Activated naive CD4-positive, alpha-beta T cell treated with anti-CD3 and anti-CD28 coated beads, Interleukin-2, amount 10 ng/mL, durations not matched to agents 7 days and 5 days (primary cell): Measurements from ENCODE around the gene ERRFI1.
A peak's percentile ranks its signal among the peaks of the same experiment; 100 is the strongest.
"Not testable (repeated sequence)": the region's sequence is repeated elsewhere in the genome, so short reads cannot be mapped to it uniquely, and the experiment has no call there.

Source experiments
- CTCF ChIA-PET: fragments of 350-600 bp; sonication (Branson Sonifier 250); formaldehyde crosslinking; loops from one replicate; lab custom pipeline; 2021; ENCODE audit warnings: antibody characterized with exemption; lab: Charles Lee
- DNase-seq: peaks from one replicate; pipeline ENCODE4 v3.0.0-alpha.2; 2020
- H3K27ac Mint-ChIP-seq: one replicate; pipeline ENCODE4 v1.8.0; 2021; ENCODE audit warnings: mild to moderate bottlenecking, moderate library complexity, mixed read lengths
- H3K27me3 Mint-ChIP-seq: one replicate; pipeline ENCODE4 v1.8.0; 2021; ENCODE audit warnings: mild to moderate bottlenecking, mixed read lengths
- H3K36me3 Mint-ChIP-seq: one replicate; pipeline ENCODE4 v1.8.0; 2021; ENCODE audit warnings: mixed read lengths
- H3K4me1 Mint-ChIP-seq: one replicate; pipeline ENCODE4 v1.8.0; 2021; ENCODE audit warnings: mixed read lengths
- H3K4me3 Mint-ChIP-seq: one replicate; pipeline ENCODE4 v1.8.0; 2021; ENCODE audit warnings: mild to moderate bottlenecking, moderate library complexity, mixed read lengths
- H3K9me3 Mint-ChIP-seq: one replicate; pipeline ENCODE4 v1.8.0; 2021; ENCODE audit warnings: mixed read lengths

Gene ERRFI1

DNA sequence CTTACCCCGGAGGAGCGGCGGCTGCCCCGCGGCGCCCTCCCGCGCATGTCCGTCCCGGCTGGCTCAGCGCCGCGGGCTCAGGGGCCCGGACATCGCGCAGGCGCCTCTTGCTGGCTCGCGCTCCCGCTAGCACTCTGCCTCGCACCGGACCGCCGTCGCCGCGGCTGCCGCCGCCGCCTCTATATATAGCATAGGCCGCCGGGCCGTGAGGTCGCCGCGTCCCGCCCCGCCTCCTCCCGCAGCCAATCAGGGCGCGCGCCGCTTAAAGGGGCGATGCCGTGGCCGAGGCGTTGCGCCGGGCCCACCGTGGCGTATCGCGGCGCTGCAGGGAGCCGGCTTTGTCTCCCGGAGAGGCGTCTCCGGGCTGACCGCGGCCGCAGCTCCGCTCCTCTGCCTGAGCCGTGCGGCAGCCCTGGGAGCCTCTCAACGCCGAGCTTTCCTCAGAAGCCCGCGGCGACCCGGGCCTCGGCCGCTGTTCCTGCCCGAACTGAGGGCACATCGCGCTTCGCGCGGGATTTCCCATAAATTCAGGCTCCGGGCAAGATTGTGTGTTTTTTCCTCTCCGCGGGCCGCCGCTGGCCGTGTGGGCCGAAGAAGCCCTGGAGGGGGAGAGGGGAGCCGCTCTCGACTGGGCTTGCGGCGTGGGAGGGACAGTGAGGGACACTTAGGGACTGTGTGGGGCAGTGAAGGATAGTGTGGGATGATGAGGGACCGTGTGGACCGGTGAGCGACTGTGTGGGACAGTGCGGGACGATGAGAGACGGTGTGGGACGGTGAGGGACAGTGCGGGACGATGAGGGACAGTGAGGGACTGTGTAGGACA lies at the start of gene ERRFI1:
Gene ERRFI1 (minus strand): TSS at position 157 of the 823 bp plus-strand sequence. CDS start 10,690 bp downstream, outside the sequence.
- peaks cover 13% of the 10 kb centered on the region for H3K4me1 Mint-ChIP-seq
- peaks cover 65% of the 10 kb centered on the region for H3K27me3 Mint-ChIP-seq
- no peaks in the 10 kb centered on the region for H3K9me3 Mint-ChIP-seq
- peak; percentile 88 for DNase-seq
- H3K4me3 Mint-ChIP-seq = peak within 1 kb of the TSS; percentile 63
- CTCF ChIA-PET = interaction anchor here (3.2 kb wide), 1 partner anchor 13 kb away, joined by 11 read pairs; no protein-coding TSS in a partner anchor
- no peak within 1 kb of the TSS for H3K27ac Mint-ChIP-seq
- H3K36me3 Mint-ChIP-seq = no peaks in the 10 kb centered on the region

GRCh38 chr1:8075511-8076051 lies 49.5 kb upstream of the ERRFI1 start:
- H3K27me3 Mint-ChIP-seq = peaks cover 22% of the 10 kb centered on the region
- no peak for DNase-seq
- CTCF ChIA-PET = no interaction called here
- no peaks in the 10 kb centered on the region for H3K4me1 Mint-ChIP-seq
- no peak overlapping the region for H3K4me3 Mint-ChIP-seq
- no peaks in the 10 kb centered on the region for H3K36me3 Mint-ChIP-seq
- H3K9me3 Mint-ChIP-seq = no peaks in the 10 kb centered on the region
- H3K27ac Mint-ChIP-seq = no peak overlapping the region

DNA sequence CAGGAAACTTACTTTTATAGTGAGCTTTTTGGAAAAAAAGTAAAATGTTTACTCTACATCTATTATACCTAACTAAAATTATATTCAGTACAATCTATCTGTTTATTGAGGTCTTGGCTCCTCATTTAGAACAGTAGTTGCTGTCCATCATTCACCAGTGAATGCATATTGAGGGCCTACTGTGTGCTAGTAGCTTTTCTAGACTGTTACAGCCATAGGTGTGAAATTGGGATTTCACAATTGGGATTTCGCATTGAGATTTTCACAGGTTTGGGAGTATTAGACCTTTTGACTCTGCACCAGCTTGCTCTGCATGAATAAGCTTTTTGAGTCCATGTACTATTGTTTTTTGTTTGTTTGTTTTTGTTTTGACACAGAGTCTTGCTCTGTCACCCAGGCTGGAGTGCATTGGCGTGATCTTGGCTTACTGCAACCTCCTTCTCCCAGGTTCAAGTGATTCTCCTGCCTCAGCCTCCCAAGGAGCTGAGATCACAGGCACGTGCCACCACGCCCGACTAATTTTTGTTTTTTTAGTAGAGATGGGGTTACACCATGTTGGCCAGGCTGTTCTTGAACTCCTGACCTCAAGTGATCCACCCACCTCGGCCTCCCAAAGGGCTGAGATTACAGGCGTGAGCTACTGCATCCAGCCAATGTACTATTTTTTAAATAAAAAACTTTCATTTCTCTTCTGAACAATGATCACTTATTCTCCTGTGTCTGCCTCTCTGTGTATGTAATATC lies 47.2 kb upstream of the ERRFI1 start:
- Mint-ChIP-seq H3K27me3 (peaks cover 19% of the 10 kb centered on the region), H3K36me3 (no peaks in the 10 kb centered on the region), H3K27ac (no peak overlapping the region), H3K4me3 (no peak overlapping the region), H3K4me1 (no peaks in the 10 kb centered on the region), H3K9me3 (peaks cover 2% of the 10 kb centered on the region)
- DNase-seq = no peak
- CTCF ChIA-PET = interaction anchor here (0.6 to 1.1 kb wide), 2 partner anchors 12 to 168 kb away, joined by 4 read pairs; no protein-coding TSS in a partner anchor

- H3K4me3 Mint-ChIP-seq = no peak overlapping the region
- peaks cover 2% of the 10 kb centered on the region for H3K9me3 Mint-ChIP-seq
Observed at GRCh38 chr1:8070381-8070811, 44.3 kb upstream of the ERRFI1 start.

DNA sequence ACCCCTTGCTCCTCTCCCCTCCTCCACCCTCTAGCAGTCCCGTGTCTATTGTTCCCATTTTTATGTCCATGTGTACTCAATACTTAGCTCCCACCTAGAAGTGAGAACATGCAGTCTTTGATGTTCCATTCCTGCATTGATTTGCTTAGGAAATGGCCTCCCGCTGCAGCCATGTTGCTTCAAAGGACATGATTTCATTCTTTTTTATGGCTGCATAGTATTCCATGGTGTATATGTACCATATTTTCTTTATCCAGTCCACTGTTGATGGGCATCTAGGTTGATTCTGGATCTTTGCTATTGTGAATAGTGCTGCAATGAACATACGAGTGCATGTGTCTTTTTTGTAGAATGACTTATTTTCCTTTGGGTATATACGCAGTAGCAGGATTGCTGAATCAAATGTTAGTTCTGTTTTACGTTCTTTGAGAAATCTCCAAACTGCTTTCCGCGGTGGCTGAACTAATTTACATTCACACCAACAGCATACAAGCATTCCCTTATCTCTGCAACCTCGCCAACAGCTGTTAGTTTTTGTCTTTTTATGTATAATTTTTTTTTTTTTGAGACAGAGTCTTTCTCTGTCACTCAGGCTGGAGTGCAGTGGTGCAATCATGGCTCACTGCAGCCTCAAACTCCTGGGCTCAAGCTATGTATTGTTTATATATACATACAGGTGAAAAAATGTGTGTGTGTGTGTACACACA lies 43.7 kb upstream of the ERRFI1 start:
- H3K9me3 Mint-ChIP-seq, H3K36me3 Mint-ChIP-seq, DNase-seq, H3K4me3 Mint-ChIP-seq, CTCF ChIA-PET, H3K4me1 Mint-ChIP-seq, H3K27ac Mint-ChIP-seq: not testable (repeated sequence)
- H3K27me3 Mint-ChIP-seq = peaks cover 16% of the 10 kb centered on the region

More at GRCh38 chr1:8070381-8070811, 44.3 kb upstream of the ERRFI1 start:
- CTCF ChIA-PET = no interaction called here
- Mint-ChIP-seq H3K4me1 (no peaks in the 10 kb centered on the region), H3K36me3 (no peaks in the 10 kb centered on the region), H3K27ac (no peak overlapping the region), H3K27me3 (peaks cover 15% of the 10 kb centered on the region)
- no peak for DNase-seq

- no peaks in the 10 kb centered on the region for H3K4me1 Mint-ChIP-seq
- peaks cover 2% of the 10 kb centered on the region for H3K9me3 Mint-ChIP-seq
- CTCF ChIA-PET = no interaction called here
- peaks cover 11% of the 10 kb centered on the region for H3K27me3 Mint-ChIP-seq
- no peak overlapping the region for H3K4me3 Mint-ChIP-seq
- H3K27ac Mint-ChIP-seq = no peak overlapping the region
- DNase-seq = no peak
- no peaks in the 10 kb centered on the region for H3K36me3 Mint-ChIP-seq
Observed at GRCh38 chr1:8065369-8065768, 39.3 kb upstream of the ERRFI1 start.

GRCh38 chr1:8063298-8064036 lies 37.4 kb upstream of the ERRFI1 start:
- Mint-ChIP-seq H3K36me3 (no peaks in the 10 kb centered on the region), H3K27me3 (peaks cover 8% of the 10 kb centered on the region), H3K9me3 (no peaks in the 10 kb centered on the region), H3K4me1 (no peaks in the 10 kb centered on the region), H3K27ac (no peak overlapping the region), H3K4me3 (no peak overlapping the region)
- CTCF ChIA-PET = no interaction called here
- DNase-seq = no peak

- no peak for DNase-seq
- Mint-ChIP-seq H3K4me1 (no peaks in the 10 kb centered on the region), H3K27me3 (peaks cover 10% of the 10 kb centered on the region), H3K9me3 (no peaks in the 10 kb centered on the region), H3K36me3 (no peaks in the 10 kb centered on the region), H3K4me3 (no peak overlapping the region), H3K27ac (no peak overlapping the region)
- CTCF ChIA-PET = no interaction called here
Observed at GRCh38 chr1:8062861-8063260, 36.8 kb upstream of the ERRFI1 start.

DNA sequence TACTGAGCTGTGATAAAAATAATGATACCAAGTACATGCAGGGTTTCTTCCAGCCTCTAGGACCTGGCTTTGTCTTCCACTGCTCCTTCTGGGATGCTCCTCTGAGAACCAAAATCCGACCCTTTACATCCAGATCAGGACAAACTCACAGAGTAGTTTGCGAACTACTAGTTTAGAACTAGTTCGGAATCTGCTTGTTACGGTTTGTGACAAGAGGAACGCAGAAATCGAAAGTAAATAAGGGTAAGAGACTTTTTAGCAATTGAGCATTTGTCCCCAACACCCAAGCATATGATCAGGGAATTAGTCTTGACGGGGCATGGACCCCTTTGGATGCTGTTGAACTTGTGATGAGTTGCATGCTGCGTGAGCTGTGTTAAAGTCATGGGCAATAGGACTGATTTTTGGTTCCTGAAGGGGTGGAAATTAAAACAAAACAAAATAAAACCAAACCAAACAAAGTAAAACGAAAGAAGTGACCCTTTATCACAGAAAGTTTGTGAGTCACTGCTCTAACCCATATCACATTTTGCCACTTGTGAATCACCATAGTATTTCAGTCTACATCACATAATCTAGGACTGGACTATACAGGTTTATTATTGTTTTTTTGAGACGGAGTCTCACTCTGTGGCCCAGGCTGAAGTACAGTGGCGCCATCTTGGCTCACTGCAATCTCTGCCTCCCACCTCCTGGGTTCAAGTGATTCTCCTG lies 35.7 kb upstream of the ERRFI1 start:
- no peaks in the 10 kb centered on the region for H3K9me3 Mint-ChIP-seq
- H3K4me3 Mint-ChIP-seq = no peak overlapping the region
- H3K27ac Mint-ChIP-seq = no peak overlapping the region
- CTCF ChIA-PET = interaction anchor here (0.6 kb wide), 1 partner anchor 247 kb away, joined by 4 read pairs; no protein-coding TSS in a partner anchor
- no peak for DNase-seq
- H3K36me3 Mint-ChIP-seq = no peaks in the 10 kb centered on the region
- H3K4me1 Mint-ChIP-seq = no peaks in the 10 kb centered on the region
- H3K27me3 Mint-ChIP-seq = peaks cover 16% of the 10 kb centered on the region

DNA sequence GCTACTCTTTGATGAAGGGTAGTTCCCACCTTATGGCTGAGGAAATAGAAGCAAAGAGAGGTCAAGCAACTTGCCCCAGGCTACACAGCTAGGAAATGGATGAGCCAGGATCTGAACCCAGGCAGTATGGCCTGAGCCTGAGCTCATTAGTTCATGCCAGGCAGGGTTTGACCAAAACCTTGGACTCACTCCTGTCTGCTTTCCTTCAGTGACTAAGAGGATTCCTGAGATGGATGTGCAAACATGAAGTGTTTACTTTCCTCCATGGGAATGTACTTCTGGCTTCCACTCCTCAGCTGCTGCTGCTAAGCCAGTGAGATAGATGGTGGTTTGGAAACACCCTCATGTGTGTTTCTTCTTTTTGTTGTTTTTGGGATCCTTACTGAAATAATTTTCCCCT lies 35.1 kb upstream of the ERRFI1 start:
- H3K27me3 Mint-ChIP-seq = peaks cover 19% of the 10 kb centered on the region
- no peaks in the 10 kb centered on the region for H3K4me1 Mint-ChIP-seq
- no peaks in the 10 kb centered on the region for H3K9me3 Mint-ChIP-seq
- H3K36me3 Mint-ChIP-seq = no peaks in the 10 kb centered on the region
- no peak for DNase-seq
- CTCF ChIA-PET = interaction anchor here (0.6 kb wide), 1 partner anchor 247 kb away, joined by 4 read pairs; no protein-coding TSS in a partner anchor
- no peak overlapping the region for H3K27ac Mint-ChIP-seq
- H3K4me3 Mint-ChIP-seq = no peak overlapping the region

DNA sequence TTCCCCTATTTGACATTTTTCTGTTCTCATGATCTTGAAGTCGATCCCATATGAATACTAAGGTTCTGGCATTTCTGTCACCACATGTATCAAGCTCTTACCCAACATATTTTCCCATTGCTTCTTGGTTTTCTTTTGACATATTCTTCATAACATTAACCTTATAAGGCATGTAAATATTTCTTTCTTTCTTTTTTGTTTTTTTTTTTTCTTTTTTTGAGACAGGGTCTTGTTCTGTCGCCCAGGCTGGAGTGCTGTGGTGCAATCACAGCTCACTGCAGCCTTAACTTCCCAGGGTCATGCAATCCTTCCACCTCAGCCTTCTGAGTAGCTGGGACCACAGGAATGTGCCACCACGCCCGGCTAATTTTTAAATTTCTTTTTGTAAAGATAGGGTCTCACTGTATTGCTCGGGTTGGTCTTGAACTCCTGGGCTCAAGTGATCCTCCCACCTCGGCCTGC lies 33.1 kb upstream of the ERRFI1 start:
- no peak overlapping the region for H3K27ac Mint-ChIP-seq
- no peak overlapping the region for H3K4me3 Mint-ChIP-seq
- H3K9me3 Mint-ChIP-seq = no peaks in the 10 kb centered on the region
- CTCF ChIA-PET = interaction anchor here (0.6 kb wide), 1 partner anchor 288 kb away, joined by 4 read pairs; no protein-coding TSS in a partner anchor
- H3K36me3 Mint-ChIP-seq = no peaks in the 10 kb centered on the region
- no peak for DNase-seq
- H3K27me3 Mint-ChIP-seq = peaks cover 22% of the 10 kb centered on the region
- H3K4me1 Mint-ChIP-seq = no peaks in the 10 kb centered on the region

GRCh38 chr1:8057779-8058178 lies 31.7 kb upstream of the ERRFI1 start:
- H3K4me1 Mint-ChIP-seq, H3K27ac Mint-ChIP-seq, H3K9me3 Mint-ChIP-seq, H3K36me3 Mint-ChIP-seq, DNase-seq, CTCF ChIA-PET, H3K4me3 Mint-ChIP-seq: not testable (repeated sequence)
- peaks cover 24% of the 10 kb centered on the region for H3K27me3 Mint-ChIP-seq

- CTCF ChIA-PET = no interaction called here
- no peak for DNase-seq
- Mint-ChIP-seq H3K4me1 (no peaks in the 10 kb centered on the region), H3K4me3 (no peak overlapping the region), H3K36me3 (no peaks in the 10 kb centered on the region), H3K27ac (no peak overlapping the region), H3K27me3 (peaks cover 19% of the 10 kb centered on the region), H3K9me3 (no peaks in the 10 kb centered on the region)
Observed at GRCh38 chr1:8055973-8056372, 29.9 kb upstream of the ERRFI1 start.
